D721Med (cell line): ENCODE results near the gene KCNJ2.

Experiments
- DNase-seq: peaks from one replicate; pipeline ENCODE4 v3.0.0; 2011; ENCODE audit warnings: low spot score; ENCODE audit not compliant: insufficient read length
- FAIRE-seq: peaks from 2 replicates; lab custom pipeline; 2011; peaks lifted over from hg19 to GRCh38; lab: Jason Lieb, UNC
- CTCF ChIP-seq: IDR thresholded peaks from 2 replicates; pipeline ENCODE4 v1.5.1; 2012; ENCODE audit warnings: mild to moderate bottlenecking, control low read depth; ENCODE audit not compliant: insufficient read depth; ENCODE audit errors: missing control alignments

The KCNJ2 gene

GRCh38 chr17:70169709-70170597 lies 621 bp downstream of the KCNJ2 start:
- DNase-seq (no peak), FAIRE-seq (no peak)
- TF ChIP-seq CTCF, result no peak

DNA sequence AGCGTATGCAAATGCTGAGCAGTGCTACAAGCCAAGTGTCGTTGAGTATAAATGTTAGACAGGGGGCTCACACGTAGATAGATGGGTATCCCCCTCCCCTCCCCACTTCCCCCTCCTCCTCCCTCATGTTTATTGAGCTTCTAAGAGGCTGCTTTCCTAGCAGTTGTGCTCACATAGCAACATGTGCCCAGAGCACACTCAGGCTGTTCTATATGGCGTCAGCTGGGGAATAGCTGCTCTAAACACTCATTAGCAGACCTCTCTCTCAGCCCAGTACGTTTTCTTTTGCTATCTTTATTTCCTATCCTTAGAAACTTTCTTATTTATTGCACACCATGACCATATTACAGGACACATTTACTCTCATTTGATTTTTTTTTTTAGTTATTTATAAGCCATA lies 1.8 kb downstream of the KCNJ2 start:
- no peak for FAIRE-seq
- DNase-seq, result no peak
- no peak for TF ChIP-seq CTCF

DNA sequence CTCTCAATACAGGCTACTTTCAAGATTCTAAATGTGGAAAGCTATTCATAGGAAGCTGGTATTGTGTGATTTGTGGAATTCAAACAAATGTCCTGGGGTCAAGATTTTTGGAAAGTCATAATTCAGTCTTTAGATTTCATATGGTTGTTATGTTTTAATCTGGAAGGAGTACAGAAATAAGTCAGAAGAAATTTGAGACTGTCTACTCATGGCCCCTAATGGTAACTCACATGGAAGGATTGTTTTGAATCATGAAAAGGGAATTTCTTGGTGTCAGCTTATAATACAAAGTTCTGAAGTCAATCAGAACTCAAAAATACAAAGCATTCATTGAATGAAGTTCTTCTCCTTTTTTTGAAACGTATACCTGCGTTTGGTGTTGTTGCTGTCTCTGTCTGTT lies 3.1 kb downstream of the KCNJ2 start:
- DNase-seq (no peak), FAIRE-seq (no peak)
- TF ChIP-seq CTCF, result no peak

- TF ChIP-seq CTCF, result no peak
- DNase-seq, result no peak
- FAIRE-seq, result no peak
Measured at GRCh38 chr17:70172923-70173322, 3.6 kb downstream of the KCNJ2 start.

- TF ChIP-seq CTCF, result no peak
- FAIRE-seq (no peak), DNase-seq (no peak)
Measured at GRCh38 chr17:70173681-70174080, 4.3 kb downstream of the KCNJ2 start.

DNA sequence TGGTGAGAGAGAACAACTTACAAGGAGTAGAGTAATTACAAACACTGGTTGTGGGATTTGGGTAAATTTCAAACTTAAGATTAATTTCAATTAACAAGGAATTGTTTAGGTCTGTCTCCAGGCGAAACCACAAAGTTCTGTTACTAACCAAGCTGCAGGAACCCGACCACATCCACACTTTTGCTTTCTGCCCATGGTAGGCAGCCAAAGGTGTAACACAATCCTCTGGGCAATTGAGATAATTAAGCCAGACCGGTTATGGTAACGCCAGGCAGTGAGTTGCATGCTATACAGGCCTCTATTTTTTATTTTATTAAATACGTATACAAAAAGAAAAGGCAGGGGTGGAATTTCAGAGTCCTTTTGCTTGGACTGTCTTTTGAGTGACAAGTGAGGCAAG lies 12.0 kb downstream of the KCNJ2 start:
- FAIRE-seq, result no peak
- TF ChIP-seq CTCF, result no peak
- DNase-seq, result no peak

DNA sequence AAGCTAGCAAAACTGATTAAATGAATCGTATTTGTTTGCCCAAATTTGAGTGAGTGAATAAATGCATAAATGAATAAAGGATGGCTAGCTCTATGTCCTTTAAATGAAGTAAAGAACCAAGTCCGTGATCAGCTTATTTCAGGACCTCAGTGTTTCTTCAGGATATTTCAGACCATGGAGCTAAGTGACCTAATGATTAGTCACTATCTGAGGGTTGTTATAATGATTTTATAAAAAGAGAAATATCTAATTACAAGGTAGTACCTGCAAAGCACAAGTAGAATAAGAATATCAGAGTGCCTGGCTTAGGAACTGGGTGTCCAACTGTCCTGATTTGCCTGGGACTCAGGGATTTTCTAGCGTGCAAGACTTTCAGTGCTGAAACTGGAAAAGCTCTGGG lies 12.5 kb downstream of the KCNJ2 start:
- no peak for DNase-seq
- no peak for FAIRE-seq
- TF ChIP-seq CTCF, result no peak
